Measurements from ENCODE around the gene DCTN4.

DNA sequence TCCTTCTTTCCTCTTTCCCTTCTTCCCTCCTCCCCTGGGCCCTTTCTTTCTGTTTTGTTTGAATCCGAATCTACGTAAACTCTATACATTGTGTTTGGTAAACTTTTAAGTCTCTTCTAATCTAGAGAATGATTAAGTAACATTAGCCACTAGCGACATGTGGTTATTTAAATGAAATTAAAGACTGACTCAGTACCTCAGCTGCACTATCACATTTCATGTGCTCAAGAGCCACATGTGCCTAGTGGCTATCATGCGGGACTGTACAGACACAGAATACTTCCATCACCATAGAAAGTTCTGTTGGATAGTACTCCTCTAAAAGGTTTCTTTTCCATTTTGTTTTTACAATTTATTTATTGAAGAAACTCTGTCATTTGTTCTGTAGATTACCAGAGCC lies 29.0 kb downstream of the DCTN4 start:
- no peak for TF ChIP-seq POLR2A (IDR thresholded peaks at IDR 0.05)
- TF ChIP-seq, protein P1, sequence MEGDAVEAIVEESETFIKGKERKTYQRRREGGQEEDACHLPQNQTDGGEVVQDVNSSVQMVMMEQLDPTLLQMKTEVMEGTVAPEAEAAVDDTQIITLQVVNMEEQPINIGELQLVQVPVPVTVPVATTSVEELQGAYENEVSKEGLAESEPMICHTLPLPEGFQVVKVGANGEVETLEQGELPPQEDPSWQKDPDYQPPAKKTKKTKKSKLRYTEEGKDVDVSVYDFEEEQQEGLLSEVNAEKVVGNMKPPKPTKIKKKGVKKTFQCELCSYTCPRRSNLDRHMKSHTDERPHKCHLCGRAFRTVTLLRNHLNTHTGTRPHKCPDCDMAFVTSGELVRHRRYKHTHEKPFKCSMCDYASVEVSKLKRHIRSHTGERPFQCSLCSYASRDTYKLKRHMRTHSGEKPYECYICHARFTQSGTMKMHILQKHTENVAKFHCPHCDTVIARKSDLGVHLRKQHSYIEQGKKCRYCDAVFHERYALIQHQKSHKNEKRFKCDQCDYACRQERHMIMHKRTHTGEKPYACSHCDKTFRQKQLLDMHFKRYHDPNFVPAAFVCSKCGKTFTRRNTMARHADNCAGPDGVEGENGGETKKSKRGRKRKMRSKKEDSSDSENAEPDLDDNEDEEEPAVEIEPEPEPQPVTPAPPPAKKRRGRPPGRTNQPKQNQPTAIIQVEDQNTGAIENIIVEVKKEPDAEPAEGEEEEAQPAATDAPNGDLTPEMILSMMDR (IDR thresholded peaks at IDR 0.05): no peak

Data from Peyer's patch (tissue), 4 donors.